ENCODE results near the gene GRID1.

DNA sequence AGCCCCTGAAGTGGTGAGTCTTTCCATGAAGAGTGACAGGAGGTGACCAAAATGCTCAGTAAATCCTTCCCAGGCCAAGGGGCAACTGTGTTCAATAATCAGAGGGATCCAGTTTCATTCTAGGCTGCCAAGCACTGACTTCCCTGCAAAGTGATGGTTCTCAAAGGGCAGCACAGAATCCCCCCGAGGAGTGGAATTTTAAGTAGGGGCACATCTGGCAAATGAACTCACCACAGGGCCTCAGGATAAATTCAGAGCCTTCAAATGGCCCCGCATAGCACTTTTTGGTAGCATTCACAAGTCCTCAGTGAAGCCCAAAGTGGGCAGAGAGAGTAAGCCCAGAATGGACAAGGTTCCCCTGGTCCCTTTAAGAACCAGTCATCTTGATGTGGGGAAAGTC is 602.5 kb downstream of the GRID1 start:
- TF ChIP-seq CHD2 (IDR thresholded peaks at IDR 0.05; ENCODE audit: low read length, partially characterized antibody) (no peak), SIN3A (IDR thresholded peaks at IDR 0.05; ENCODE audit: borderline replicate concordance, low read depth, low read length) (no peak), TEAD4 (IDR thresholded peaks at IDR 0.05; ENCODE audit: borderline replicate concordance, insufficient read depth) (no peak), USF1 (IDR thresholded peaks at IDR 0.05; ENCODE audit: borderline replicate concordance, low read depth) (no peak), CTCF (IDR thresholded peaks at IDR 0.05) (no peak), RFX5 (IDR thresholded peaks at IDR 0.05; ENCODE audit: low read length) (no peak), GABPA (IDR thresholded peaks at IDR 0.05; ENCODE audit: low read depth) (no peak), RXRA (IDR thresholded peaks at IDR 0.05; ENCODE audit: borderline replicate concordance, low read depth) (no peak), JUND (IDR thresholded peaks at IDR 0.05) (no peak), MXI1 (IDR thresholded peaks at IDR 0.05; ENCODE audit: low read depth, low read length) (no peak), RAD21 (IDR thresholded peaks at IDR 0.05; ENCODE audit: low read length) (no peak)
- TF ChIP-seq, protein P1, sequence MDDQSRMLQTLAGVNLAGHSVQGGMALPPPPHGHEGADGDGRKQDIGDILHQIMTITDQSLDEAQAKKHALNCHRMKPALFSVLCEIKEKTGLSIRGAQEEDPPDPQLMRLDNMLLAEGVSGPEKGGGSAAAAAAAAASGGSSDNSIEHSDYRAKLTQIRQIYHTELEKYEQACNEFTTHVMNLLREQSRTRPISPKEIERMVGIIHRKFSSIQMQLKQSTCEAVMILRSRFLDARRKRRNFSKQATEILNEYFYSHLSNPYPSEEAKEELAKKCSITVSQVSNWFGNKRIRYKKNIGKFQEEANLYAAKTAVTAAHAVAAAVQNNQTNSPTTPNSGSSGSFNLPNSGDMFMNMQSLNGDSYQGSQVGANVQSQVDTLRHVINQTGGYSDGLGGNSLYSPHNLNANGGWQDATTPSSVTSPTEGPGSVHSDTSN (IDR thresholded peaks at IDR 0.05), result no peak
- TF ChIP-seq, protein P2, sequence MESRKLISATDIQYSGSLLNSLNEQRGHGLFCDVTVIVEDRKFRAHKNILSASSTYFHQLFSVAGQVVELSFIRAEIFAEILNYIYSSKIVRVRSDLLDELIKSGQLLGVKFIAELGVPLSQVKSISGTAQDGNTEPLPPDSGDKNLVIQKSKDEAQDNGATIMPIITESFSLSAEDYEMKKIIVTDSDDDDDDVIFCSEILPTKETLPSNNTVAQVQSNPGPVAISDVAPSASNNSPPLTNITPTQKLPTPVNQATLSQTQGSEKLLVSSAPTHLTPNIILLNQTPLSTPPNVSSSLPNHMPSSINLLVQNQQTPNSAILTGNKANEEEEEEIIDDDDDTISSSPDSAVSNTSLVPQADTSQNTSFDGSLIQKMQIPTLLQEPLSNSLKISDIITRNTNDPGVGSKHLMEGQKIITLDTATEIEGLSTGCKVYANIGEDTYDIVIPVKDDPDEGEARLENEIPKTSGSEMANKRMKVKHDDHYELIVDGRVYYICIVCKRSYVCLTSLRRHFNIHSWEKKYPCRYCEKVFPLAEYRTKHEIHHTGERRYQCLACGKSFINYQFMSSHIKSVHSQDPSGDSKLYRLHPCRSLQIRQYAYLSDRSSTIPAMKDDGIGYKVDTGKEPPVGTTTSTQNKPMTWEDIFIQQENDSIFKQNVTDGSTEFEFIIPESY (IDR thresholded peaks at IDR 0.05; ENCODE audit: borderline replicate concordance, low read depth), result no peak
